ENCODE results near the gene POLL.

- TF ChIP-seq POLR2A (IDR thresholded peaks at IDR 0.05; ENCODE audit: low read depth, low read length) (no peak), CTCF (conservative IDR thresholded peaks at IDR 0.05; ENCODE audit: low read depth, low read length) (no peak), RFX5 (IDR thresholded peaks at IDR 0.05; ENCODE audit: low read depth, low read length) (no peak), RCOR1 (IDR thresholded peaks at IDR 0.05; ENCODE audit: insufficient replicate concordance, low read length) (no peak), FOS (IDR thresholded peaks at IDR 0.05; ENCODE audit: low read depth, low read length) (no peak), MXI1 (IDR thresholded peaks at IDR 0.05; ENCODE audit: borderline replicate concordance, low read depth, low read length) (no peak), CEBPB (IDR thresholded peaks at IDR 0.05; ENCODE audit: low read depth, low read length) (no peak), RAD21 (IDR thresholded peaks at IDR 0.05; ENCODE audit: low read length) (no peak), MAZ (IDR thresholded peaks at IDR 0.05; ENCODE audit: borderline replicate concordance, low read depth, low read length) (no peak)
Observed at GRCh38 chr10:101571271-101571925, 16.7 kb downstream of the POLL start.

Measured in IMR-90 (cell line).